SK-N-SH treated with all-trans-retinoic acid at 6 μM for 48 hours (cell line): Measurements from ENCODE around the gene BST1.

Source experiments
- ATAC-seq: fragments of 200-7000 bp; cut with Tn5 transposase; 3 replicates; pipeline ENCODE4 v1.9.1; 2020; ENCODE audit warnings: mild to moderate bottlenecking, moderate library complexity
- ARNTL ChIP-seq: fragments of 450-650 bp; formaldehyde crosslinking; IDR thresholded peaks from 2 replicates; pipeline ENCODE4 v1.5.0; 2020; ENCODE audit warnings: low read depth, mild to moderate bottlenecking, moderate library complexity, borderline replicate concordance
- BACH2 ChIP-seq: fragments of 250-450 bp; sonication (Bioruptor Pico); IDR thresholded peaks from 2 replicates; pipeline ENCODE4 v1.9.0; 2021; ENCODE audit warnings: mild to moderate bottlenecking, borderline replicate concordance
- CREB5 ChIP-seq: fragments of 250-450 bp; sonication (Bioruptor Pico); IDR thresholded peaks from 2 replicates; pipeline ENCODE4 v1.5.1; 2020; ENCODE audit warnings: low read depth, mild to moderate bottlenecking, moderate library complexity
- CSDC2 ChIP-seq: fragments of 250-450 bp; sonication (Bioruptor Pico); IDR thresholded peaks from 2 replicates; pipeline ENCODE4 v1.5.0; 2020; ENCODE audit warnings: mild to moderate bottlenecking, moderate library complexity
- GLIS3 ChIP-seq: fragments of 250-450 bp; sonication (Bioruptor Pico); IDR thresholded peaks from 2 replicates; pipeline ENCODE4 v1.5.0; 2020; ENCODE audit warnings: mild to moderate bottlenecking, moderate library complexity
- ISL1 ChIP-seq: fragments of 250-450 bp; sonication (Bioruptor Pico); IDR thresholded peaks from 2 replicates; pipeline ENCODE4 v2.1.2; 2022; ENCODE audit warnings: mild to moderate bottlenecking, moderate library complexity
- OSR1 ChIP-seq: fragments of 250-450 bp; sonication (Bioruptor Pico); IDR thresholded peaks from 2 replicates; pipeline ENCODE4 v1.8.0; 2022; ENCODE audit warnings: moderate library complexity, mild to moderate bottlenecking, inconsistent platforms
- PPARA ChIP-seq: fragments of 250-450 bp; sonication (Bioruptor Pico); IDR thresholded peaks from 2 replicates; pipeline ENCODE4 v1.5.0; 2020; ENCODE audit warnings: mild to moderate bottlenecking, borderline replicate concordance
- RARB ChIP-seq: fragments of 250-450 bp; sonication (Bioruptor Pico); IDR thresholded peaks from 2 replicates; pipeline ENCODE4 v1.8.0; 2021; ENCODE audit warnings: mild to moderate bottlenecking, moderate library complexity
- SNAI2 ChIP-seq: fragments of 250-450 bp; sonication (Bioruptor Pico); IDR thresholded peaks from 2 replicates; pipeline ENCODE4 v1.5.0; 2020; ENCODE audit warnings: mild to moderate bottlenecking, moderate library complexity
- TCF4 ChIP-seq: fragments of 250-450 bp; sonication (Bioruptor Pico); IDR thresholded peaks from 2 replicates; pipeline ENCODE4 v1.8.0; 2021; ENCODE audit warnings: mild to moderate bottlenecking, moderate library complexity, borderline replicate concordance
- TOX ChIP-seq: fragments of 250-450 bp; sonication (Bioruptor Pico); IDR thresholded peaks from 2 replicates; pipeline ENCODE4 v1.8.0; 2021; ENCODE audit warnings: mild to moderate bottlenecking, moderate library complexity, borderline replicate concordance
- ZC3H10 ChIP-seq: fragments of 250-450 bp; sonication (Bioruptor Pico); IDR thresholded peaks from 2 replicates; pipeline ENCODE4 v1.5.1; 2021; ENCODE audit warnings: mild to moderate bottlenecking, moderate library complexity
- ZFP30 ChIP-seq: fragments of 450-650 bp; formaldehyde crosslinking; IDR thresholded peaks from 2 replicates; pipeline ENCODE4 v1.5.0; 2022; ENCODE audit warnings: mild to moderate bottlenecking, moderate library complexity
- ZNF565 ChIP-seq: fragments of 450-650 bp; formaldehyde crosslinking; conservative IDR thresholded peaks from 2 replicates; pipeline ENCODE4 v1.5.0; 2020; ENCODE audit warnings: low read depth, mild to moderate bottlenecking, moderate library complexity
- ZNF70 ChIP-seq: fragments of 450-650 bp; formaldehyde crosslinking; IDR thresholded peaks from 2 replicates; pipeline ENCODE4 v1.5.0; 2020; ENCODE audit warnings: mild to moderate bottlenecking, moderate library complexity
- ZNF8 ChIP-seq: fragments of 450-650 bp; formaldehyde crosslinking; IDR thresholded peaks from 2 replicates; pipeline ENCODE4 v1.5.0; 2020; ENCODE audit warnings: mild to moderate bottlenecking, moderate library complexity
- TF ChIP-seq, protein P1 (sequence below): fragments of 250-450 bp; sonication (Bioruptor Pico); IDR thresholded peaks from 2 replicates; pipeline ENCODE4 v1.5.1; 2021; ENCODE audit warnings: mild to moderate bottlenecking, moderate library complexity
- TF ChIP-seq, protein P2 (sequence below): fragments of 250-450 bp; sonication (Bioruptor Pico); IDR thresholded peaks from 2 replicates; pipeline ENCODE4 v1.8.0; 2021; ENCODE audit warnings: low read depth, mild to moderate bottlenecking, moderate library complexity, borderline replicate concordance
- TF ChIP-seq, protein P3 (sequence below): fragments of 250-450 bp; sonication (Bioruptor Pico); IDR thresholded peaks from 2 replicates; pipeline ENCODE4 v1.5.0; 2020; ENCODE audit warnings: mild to moderate bottlenecking, moderate library complexity

Gene BST1

DNA sequence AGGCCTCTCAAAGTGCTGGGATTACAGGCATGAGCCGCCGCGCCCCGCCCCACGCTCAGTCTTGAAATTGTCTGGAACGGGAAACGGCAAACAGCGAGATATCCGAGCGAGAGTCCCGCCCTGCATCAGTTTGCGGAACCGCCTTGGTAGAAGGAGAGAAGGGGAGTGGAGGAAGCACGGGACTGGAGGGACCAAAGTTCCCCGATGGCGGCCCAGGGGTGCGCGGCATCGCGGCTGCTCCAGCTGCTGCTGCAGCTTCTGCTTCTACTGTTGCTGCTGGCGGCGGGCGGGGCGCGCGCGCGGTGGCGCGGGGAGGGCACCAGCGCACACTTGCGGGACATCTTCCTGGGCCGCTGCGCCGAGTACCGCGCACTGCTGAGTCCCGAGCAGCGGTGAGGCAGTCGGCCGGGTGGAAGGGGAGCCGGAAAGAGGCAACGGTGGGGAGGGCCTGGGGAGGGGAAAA, at the start of gene BST1:
Gene BST1 (plus strand): TSS at position 125 of the 463 bp plus-strand sequence. CDS start 80 bp downstream, at position 205.
- ATAC-seq, result peak; percentile 91
- TF ChIP-seq ZNF70 (CRISPR knock-in tag), result no peak
- no peak for TF ChIP-seq RARB (CRISPR knock-in tag)
- no peak for TF ChIP-seq OSR1 (CRISPR knock-in tag)
- no peak for TF ChIP-seq ARNTL
- TF ChIP-seq ZNF8 (CRISPR knock-in tag), result no peak
- TF ChIP-seq BACH2 (CRISPR knock-in tag), result no peak
- TF ChIP-seq, protein P1, sequence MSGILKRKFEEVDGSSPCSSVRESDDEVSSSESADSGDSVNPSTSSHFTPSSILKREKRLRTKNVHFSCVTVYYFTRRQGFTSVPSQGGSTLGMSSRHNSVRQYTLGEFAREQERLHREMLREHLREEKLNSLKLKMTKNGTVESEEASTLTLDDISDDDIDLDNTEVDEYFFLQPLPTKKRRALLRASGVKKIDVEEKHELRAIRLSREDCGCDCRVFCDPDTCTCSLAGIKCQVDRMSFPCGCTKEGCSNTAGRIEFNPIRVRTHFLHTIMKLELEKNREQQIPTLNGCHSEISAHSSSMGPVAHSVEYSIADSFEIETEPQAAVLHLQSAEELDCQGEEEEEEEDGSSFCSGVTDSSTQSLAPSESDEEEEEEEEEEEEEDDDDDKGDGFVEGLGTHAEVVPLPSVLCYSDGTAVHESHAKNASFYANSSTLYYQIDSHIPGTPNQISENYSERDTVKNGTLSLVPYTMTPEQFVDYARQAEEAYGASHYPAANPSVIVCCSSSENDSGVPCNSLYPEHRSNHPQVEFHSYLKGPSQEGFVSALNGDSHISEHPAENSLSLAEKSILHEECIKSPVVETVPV (CRISPR knock-in tag), result no peak
- TF ChIP-seq ZC3H10 (CRISPR knock-in tag), result no peak
- TF ChIP-seq ZNF565 (CRISPR knock-in tag), result no peak
- TF ChIP-seq ZFP30, result no peak
- TF ChIP-seq, protein P2, sequence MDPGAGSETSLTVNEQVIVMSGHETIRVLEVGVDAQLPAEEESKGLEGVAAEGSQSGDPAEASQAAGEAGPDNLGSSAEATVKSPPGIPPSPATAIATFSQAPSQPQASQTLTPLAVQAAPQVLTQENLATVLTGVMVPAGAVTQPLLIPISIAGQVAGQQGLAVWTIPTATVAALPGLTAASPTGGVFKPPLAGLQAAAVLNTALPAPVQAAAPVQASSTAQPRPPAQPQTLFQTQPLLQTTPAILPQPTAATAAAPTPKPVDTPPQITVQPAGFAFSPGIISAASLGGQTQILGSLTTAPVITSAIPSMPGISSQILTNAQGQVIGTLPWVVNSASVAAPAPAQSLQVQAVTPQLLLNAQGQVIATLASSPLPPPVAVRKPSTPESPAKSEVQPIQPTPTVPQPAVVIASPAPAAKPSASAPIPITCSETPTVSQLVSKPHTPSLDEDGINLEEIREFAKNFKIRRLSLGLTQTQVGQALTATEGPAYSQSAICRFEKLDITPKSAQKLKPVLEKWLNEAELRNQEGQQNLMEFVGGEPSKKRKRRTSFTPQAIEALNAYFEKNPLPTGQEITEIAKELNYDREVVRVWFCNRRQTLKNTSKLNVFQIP (CRISPR knock-in tag), result no peak
- TF ChIP-seq ISL1 (CRISPR knock-in tag), result no peak
- TF ChIP-seq TCF4, result no peak

- ATAC-seq, result peak; percentile 4; the same call in 2 of the 3 replicates
- TF ChIP-seq BACH2 (CRISPR knock-in tag) (no peak), GLIS3 (CRISPR knock-in tag) (no peak), CSDC2 (CRISPR knock-in tag) (no peak), CREB5 (CRISPR knock-in tag) (no peak), ARNTL (no peak), PPARA (CRISPR knock-in tag) (no peak), ZFP30 (no peak), SNAI2 (no peak), TOX (CRISPR knock-in tag) (no peak), ISL1 (CRISPR knock-in tag) (no peak), ZC3H10 (CRISPR knock-in tag) (no peak)
- TF ChIP-seq, protein P1 (CRISPR knock-in tag), result no peak
- TF ChIP-seq, protein P2 (CRISPR knock-in tag), result no peak
- TF ChIP-seq, protein P3, sequence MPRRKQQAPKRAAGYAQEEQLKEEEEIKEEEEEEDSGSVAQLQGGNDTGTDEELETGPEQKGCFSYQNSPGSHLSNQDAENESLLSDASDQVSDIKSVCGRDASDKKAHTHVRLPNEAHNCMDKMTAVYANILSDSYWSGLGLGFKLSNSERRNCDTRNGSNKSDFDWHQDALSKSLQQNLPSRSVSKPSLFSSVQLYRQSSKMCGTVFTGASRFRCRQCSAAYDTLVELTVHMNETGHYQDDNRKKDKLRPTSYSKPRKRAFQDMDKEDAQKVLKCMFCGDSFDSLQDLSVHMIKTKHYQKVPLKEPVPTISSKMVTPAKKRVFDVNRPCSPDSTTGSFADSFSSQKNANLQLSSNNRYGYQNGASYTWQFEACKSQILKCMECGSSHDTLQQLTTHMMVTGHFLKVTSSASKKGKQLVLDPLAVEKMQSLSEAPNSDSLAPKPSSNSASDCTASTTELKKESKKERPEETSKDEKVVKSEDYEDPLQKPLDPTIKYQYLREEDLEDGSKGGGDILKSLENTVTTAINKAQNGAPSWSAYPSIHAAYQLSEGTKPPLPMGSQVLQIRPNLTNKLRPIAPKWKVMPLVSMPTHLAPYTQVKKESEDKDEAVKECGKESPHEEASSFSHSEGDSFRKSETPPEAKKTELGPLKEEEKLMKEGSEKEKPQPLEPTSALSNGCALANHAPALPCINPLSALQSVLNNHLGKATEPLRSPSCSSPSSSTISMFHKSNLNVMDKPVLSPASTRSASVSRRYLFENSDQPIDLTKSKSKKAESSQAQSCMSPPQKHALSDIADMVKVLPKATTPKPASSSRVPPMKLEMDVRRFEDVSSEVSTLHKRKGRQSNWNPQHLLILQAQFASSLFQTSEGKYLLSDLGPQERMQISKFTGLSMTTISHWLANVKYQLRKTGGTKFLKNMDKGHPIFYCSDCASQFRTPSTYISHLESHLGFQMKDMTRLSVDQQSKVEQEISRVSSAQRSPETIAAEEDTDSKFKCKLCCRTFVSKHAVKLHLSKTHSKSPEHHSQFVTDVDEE (CRISPR knock-in tag), result no peak
These were observed 49.4 kb upstream of the BST1 start for GRCh38 chr4:15653420-15653819.
